GM12891 (cell line): ENCODE data around the gene ACSL3.

ENCODE experiments used
- POLR2A ChIP-seq: IDR thresholded peaks from 2 replicates; pipeline ENCODE4 v1.6.1; 2011; ENCODE audit warnings: low read depth, low read length, control low read depth
- POLR2AphosphoS5 ChIP-seq: IDR thresholded peaks from 2 replicates; pipeline ENCODE4 v1.6.1; 2011; ENCODE audit warnings: low read depth, low read length, control low read depth
- POU2F2 ChIP-seq: IDR thresholded peaks from 2 replicates; pipeline ENCODE4 v1.6.1; 2011; ENCODE audit warnings: low read depth, mild to moderate bottlenecking, control low read depth, low read length, moderate library complexity
- SPI1 ChIP-seq: IDR thresholded peaks from 2 replicates; pipeline ENCODE4 v1.6.1; 2011; ENCODE audit warnings: low read depth, low read length, control low read depth
- TAF1 ChIP-seq: IDR thresholded peaks from 2 replicates; pipeline ENCODE4 v1.6.1; 2011; ENCODE audit warnings: low read depth, low read length, control low read depth

DNA sequence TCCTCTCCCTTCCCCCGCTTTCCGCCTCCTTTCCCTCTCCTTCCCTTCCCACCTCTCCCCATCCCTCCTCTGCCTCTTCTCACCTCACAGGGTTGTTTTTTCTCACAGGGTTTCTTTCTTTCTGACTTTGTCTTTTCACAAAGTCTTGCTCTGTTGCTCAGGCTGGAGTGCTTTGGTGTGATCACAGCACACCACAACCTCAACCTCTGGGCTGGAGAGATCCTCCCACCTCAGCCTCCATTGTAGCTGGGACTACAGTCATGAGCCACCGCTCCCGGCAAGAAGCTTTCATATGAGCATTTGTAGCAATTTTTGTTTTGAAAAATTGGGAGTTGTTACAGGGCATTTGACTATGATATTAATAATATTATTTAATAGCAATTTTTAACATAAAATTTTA, 32.9 kb downstream of the ACSL3 start:
- TF ChIP-seq POLR2A (no peak), POLR2AphosphoS5 (no peak), SPI1 (no peak), TAF1 (no peak), POU2F2 (no peak)
